HG03558 (cell line): ENCODE data around the gene PXDC1.

Experiments
- ATAC-seq: cut with Tn5 transposase; IDR thresholded peaks from one replicate; pipeline ENCODE4 v1.9.1; 2021; ENCODE audit warnings: moderate number of reproducible peaks; ENCODE audit not compliant: unreplicated experiment; ENCODE audit errors: extremely low read depth

The PXDC1 gene, protein sequence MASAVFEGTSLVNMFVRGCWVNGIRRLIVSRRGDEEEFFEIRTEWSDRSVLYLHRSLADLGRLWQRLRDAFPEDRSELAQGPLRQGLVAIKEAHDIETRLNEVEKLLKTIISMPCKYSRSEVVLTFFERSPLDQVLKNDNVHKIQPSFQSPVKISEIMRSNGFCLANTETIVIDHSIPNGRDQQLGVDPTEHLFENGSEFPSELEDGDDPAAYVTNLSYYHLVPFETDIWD

GRCh38 chr6:3751077-3751729 is at the start of gene PXDC1:
Gene PXDC1, minus strand, starts transcription at chr6:3751713. Its CDS starts 182 bp downstream, at chr6:3751531.
- ATAC-seq = no peak

GRCh38 chr6:3800850-3801591 is 49.5 kb upstream of the PXDC1 start:
- no peak for ATAC-seq

GRCh38 chr6:3799719-3800118 is 48.2 kb upstream of the PXDC1 start:
- no peak for ATAC-seq

GRCh38 chr6:3798055-3798919 is 46.8 kb upstream of the PXDC1 start:
- no peak for ATAC-seq

GRCh38 chr6:3797231-3798054 is 45.9 kb upstream of the PXDC1 start:
- ATAC-seq = no peak

DNA sequence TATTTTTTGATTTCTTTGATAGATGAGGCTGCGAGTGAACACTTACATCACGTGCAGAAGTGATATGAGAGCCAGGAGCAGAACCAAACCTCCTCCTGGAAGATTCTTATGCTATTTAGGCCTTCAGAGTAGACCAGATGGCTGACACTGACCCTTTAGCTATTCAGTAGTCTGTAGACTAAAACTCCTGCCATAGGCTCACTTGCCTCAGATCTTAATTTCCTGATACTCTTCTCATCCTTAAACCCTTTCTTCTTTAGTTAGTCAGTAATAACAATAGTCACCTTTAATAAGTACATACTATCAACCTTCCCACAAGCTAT is 45.2 kb upstream of the PXDC1 start:
- ATAC-seq = no peak

- no peak for ATAC-seq
Observed at GRCh38 chr6:3795836-3796718, 44.6 kb upstream of the PXDC1 start.

DNA sequence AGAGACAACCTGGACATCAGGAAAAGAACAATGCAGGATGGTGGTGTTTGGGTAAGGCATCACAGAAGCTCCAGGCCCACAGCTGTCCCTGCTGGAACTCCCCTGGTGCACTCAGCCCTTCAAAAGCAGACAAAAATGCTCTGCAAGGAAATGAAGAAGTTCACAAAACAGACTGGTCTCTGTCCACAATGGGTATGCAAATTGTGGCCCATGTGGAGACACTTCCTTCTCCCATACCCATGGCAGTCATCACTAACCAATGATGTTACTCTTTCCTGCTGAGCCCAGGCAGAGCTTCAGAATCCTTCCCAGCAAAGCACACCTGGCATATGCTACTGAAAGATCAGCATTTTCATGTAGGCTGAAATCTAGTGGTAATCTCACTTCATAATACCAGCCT is 42.6 kb upstream of the PXDC1 start:
- ATAC-seq = no peak

DNA sequence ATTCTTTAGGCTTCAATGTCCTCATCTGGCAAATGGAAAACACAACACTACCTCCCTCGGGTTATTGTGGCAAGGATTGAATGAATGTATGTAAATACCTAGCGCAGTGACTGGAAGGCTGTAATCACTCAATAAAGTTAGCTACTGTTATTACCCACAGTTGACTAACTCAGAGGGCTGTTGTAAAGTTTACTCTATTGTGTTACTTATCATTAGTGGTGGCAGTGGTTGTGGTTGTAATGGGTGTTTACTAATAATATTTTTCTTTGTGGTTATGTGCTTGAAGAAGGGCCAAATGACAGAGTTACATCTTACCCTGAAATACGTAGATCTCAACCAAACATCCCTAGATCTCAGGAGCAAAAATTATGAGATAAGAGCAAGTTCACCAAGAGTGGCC is 42.0 kb upstream of the PXDC1 start:
- ATAC-seq = no peak

- no peak for ATAC-seq
Observed at GRCh38 chr6:3791526-3792203, 40.2 kb upstream of the PXDC1 start.

- ATAC-seq = no peak
Observed at GRCh38 chr6:3789896-3790558, 38.5 kb upstream of the PXDC1 start.

DNA sequence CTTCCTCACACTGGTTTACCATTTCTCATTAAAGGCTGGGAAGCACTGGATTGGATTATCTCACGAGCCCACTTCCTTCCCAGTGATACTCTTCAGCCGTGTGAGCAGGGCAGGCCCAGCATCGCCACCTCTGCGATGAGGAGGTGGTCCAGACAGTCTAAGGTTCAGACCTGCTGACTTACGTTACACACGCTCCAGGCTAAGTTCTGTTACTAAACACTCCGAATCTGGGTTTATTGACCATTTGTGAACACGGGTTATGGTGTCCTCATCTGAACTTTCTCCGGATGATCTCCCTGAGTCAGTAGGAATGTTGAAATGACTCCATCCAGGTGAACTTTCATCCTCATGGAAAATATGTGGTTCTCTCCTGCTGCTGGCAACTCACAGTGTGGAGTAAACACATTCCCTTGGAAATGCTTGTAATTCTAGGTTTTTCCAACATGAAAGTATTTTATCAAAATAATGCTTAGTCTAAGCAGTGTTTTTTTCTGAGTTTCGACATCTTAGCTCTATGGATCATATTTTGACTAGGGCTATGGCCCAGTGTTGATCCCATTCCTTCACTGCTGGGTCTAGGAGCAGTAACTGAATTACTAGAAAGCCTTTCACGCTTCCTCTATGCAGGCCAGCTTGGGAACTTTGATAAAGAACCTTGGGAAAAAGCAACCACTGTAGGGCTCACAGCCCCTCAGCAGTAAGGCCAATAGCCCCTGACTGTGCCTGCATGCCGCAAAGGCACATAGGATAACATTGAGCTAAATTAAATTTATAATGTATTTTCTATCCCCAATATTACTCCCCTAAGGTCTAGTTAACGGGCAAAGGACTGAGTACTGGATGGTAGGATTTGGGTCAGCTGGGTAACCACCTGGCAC is 37.7 kb upstream of the PXDC1 start:
- ATAC-seq = no peak

DNA sequence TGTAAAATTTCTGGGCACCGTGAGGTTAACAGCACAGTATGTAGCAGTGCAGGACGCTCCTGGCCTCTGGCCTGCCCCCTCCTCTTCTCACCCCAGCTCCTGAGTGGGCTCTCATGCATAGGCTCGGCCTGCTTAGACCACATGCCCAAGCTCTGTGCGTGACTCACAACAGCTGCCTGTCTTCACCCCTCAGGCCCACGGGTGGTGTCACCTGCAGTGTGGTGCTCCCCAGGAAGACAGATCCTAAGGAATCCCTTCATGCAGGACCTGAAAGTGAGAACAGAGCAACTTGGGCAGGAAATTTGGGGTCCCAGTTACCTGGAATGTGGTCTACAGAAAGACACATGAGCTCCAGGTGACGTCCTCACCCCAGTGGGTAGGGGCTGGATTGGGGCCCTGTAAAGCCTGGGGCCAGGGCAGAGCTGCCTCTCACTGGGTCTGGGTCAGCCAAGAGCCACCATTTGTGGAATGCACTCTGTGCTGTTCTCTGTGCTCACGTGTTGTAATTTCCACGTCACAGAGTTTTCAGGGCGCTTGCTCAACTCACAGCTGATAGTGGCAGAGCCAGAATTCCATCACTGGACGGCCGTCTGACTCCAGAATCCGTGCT is 37.0 kb upstream of the PXDC1 start:
- no peak for ATAC-seq

- ATAC-seq = no peak
Observed at GRCh38 chr6:3786141-3786540, 34.6 kb upstream of the PXDC1 start.

GRCh38 chr6:3785745-3786098 is 34.2 kb upstream of the PXDC1 start:
- ATAC-seq = no peak

GRCh38 chr6:3784885-3785744 is 33.6 kb upstream of the PXDC1 start:
- no peak for ATAC-seq
